Measurements from ENCODE around the gene E2F7. TPM values are rescaled to one million over a fixed set of nuclear protein-coding genes. Genes with fewer than 3 reads are reported as not detected.

Gene E2F7
- total and polyA plus RNA-seq, 2 of the 4 experiments (the other 2 are of a cell fraction): 6.0 to 8.1 TPM

DNA sequence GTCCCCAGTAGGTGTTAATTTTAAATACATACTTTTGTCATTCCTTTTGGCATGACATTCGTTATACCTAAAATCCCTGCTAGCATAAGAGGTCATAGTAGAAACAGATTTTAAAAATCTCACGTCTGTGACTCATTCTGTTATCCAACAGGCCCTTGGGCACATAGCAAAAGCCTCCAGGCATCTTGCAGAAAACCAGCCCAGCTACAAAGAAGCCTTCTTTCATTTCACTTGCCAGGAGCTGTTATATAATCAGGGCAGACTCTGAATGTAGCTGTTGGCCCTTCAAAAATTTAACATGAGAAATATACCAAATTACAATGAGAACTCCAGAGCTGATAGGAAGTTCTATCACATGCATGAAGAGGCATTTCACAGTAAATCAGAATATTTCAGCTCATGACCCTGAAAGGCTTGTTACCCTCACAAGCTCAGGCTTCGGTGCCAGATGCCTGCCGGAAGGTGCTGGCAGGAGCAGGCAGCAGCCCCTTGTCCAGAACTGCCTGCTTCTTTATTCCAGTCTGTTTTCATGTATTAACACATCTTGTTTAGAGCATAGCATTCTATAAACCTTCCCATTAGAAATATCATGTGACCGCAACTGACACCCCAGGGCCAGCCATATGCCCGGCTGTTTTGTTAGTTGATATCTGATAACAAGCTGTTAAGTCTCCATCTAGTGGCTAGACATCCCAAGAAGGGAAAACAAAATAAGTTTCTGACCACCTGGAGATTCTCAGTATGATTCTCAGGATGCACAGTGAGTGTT is 17.8 kb downstream of the E2F7 start:
- no peak overlapping the region for H3K56ac ChIP-seq (ENCODE audit: extremely low read depth, insufficient read depth, low read length)
- H4K5ac ChIP-seq (ENCODE audit: low read depth, low read length): no peak overlapping the region
- H2AFZ ChIP-seq (replicated peaks; ENCODE audit: low read length, poor library complexity): no peak overlapping the region
- intact Hi-C loops (cut with micrococcal nuclease) (loop anchor here (5.0 kb wide), 1 partner anchor 275 kb away; no protein-coding TSS in a partner anchor), in situ Hi-C loops (cut with MboI; ENCODE audit: low sequenced_read_pairs) (loop anchor here (10.0 kb wide), 1 partner anchor 277 kb away; no protein-coding TSS in a partner anchor), dilution Hi-C loops (cut with HindIII; ENCODE audit: low sequenced_read_pairs, unreplicated experiment) (no loop called here)
- BruUV-seq (replicated peaks): no TSS peak
- H2BK20ac ChIP-seq (ENCODE audit: low read depth, low read length): no peak overlapping the region
- H2BK120ac ChIP-seq (ENCODE audit: low read depth, low read length): no peak overlapping the region
- no peaks in the 10 kb centered on the region for H4K20me1 ChIP-seq (ENCODE audit: insufficient read depth, low read length)
- 100% methylated on average over 2 of the region's 6 CpGs; no CpG with 5 or more reads in 1 of the 2 experiments for WGBS, 2 experiments (ENCODE audit: extremely low coverage in 2 of 2, insufficient read length in 1 of 2)
- H4K8ac ChIP-seq (ENCODE audit: low read depth in 2 of 2, low read length in 2 of 2): no peak overlapping the region
- no peak overlapping the region for H2AK9ac ChIP-seq (replicated peaks; ENCODE audit: low read depth, low read length, poor library complexity)
- peak; percentile 55 for ATAC-seq (ENCODE audit: low read depth)
- no peaks in the 10 kb centered on the region for H3K9me3 ChIP-seq (ENCODE audit: control insufficient read depth, insufficient read depth, low read length)
- TF ChIP-seq MAFK (IDR thresholded peaks at IDR 0.05; ENCODE audit: low read depth, low read length): no peak
- TF ChIP-seq, protein P1, sequence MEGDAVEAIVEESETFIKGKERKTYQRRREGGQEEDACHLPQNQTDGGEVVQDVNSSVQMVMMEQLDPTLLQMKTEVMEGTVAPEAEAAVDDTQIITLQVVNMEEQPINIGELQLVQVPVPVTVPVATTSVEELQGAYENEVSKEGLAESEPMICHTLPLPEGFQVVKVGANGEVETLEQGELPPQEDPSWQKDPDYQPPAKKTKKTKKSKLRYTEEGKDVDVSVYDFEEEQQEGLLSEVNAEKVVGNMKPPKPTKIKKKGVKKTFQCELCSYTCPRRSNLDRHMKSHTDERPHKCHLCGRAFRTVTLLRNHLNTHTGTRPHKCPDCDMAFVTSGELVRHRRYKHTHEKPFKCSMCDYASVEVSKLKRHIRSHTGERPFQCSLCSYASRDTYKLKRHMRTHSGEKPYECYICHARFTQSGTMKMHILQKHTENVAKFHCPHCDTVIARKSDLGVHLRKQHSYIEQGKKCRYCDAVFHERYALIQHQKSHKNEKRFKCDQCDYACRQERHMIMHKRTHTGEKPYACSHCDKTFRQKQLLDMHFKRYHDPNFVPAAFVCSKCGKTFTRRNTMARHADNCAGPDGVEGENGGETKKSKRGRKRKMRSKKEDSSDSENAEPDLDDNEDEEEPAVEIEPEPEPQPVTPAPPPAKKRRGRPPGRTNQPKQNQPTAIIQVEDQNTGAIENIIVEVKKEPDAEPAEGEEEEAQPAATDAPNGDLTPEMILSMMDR (conservative IDR thresholded peaks at IDR 0.05; ENCODE audit: low read depth, low read length): peak; percentile 26; the same call in 1 of the 2 replicates
- H3K79me1 ChIP-seq (ENCODE audit: low read depth in 1 of 2, low read length in 2 of 2): peaks cover 6 to 32% of the 10 kb centered on the region in 2 experiments; a peak in 3 of 4 replicates
- H3K23ac ChIP-seq (ENCODE audit: low read depth, low read length): no peak overlapping the region
- no peak overlapping the region for H3K27ac ChIP-seq (ENCODE audit: insufficient read depth, low read length)
- no peak overlapping the region for H3K14ac ChIP-seq (replicated peaks; ENCODE audit: low read depth, low read length)
- H3K4me1 ChIP-seq (ENCODE audit: control insufficient read depth, insufficient read depth, low read length): no peaks in the 10 kb centered on the region
- ChIA-PET CTCF (interaction anchor here (0.6 to 1.1 kb wide), 4 partner anchors 9 to 878 kb away, joined by 3 to 5 read pairs (median 3); no protein-coding TSS in a partner anchor), POLR2A (ENCODE audit: unreplicated experiment) (no interaction called here)
- DNase-seq: no peak
- peaks cover 2% of the 10 kb centered on the region; the same call in 1 of the 2 replicates for H3K36me3 ChIP-seq (ENCODE audit: control insufficient read depth, insufficient read depth, low read length)
- H4K91ac ChIP-seq (ENCODE audit: insufficient read depth, low read depth, low read length): no peak overlapping the region
- H3K4me2 ChIP-seq (ENCODE audit: low read depth, low read length): no peak overlapping the region
- no peak overlapping the region for H2BK5ac ChIP-seq (ENCODE audit: low read depth, low read length, poor library complexity, severe bottlenecking)
- H3K27me3 ChIP-seq (ENCODE audit: control insufficient read depth, insufficient read depth, low read length): no peaks in the 10 kb centered on the region
- H3K4me3 ChIP-seq (ENCODE audit: insufficient read depth, low read depth, low read length): no peak overlapping the region
- no peak overlapping the region for H2AK5ac ChIP-seq (ENCODE audit: low read depth, low read length)
- no peak overlapping the region for H3K9ac ChIP-seq (ENCODE audit: low read depth, low read length)
- H2BK15ac ChIP-seq (ENCODE audit: low read depth, low read length): no peak overlapping the region
- no peak overlapping the region for H3K4ac ChIP-seq (ENCODE audit: low read depth, low read length)
- 0 out of 2 replicates have a peak, but pooled peaks cover 3% of the 10 kb centered on the region for H3K9me1 ChIP-seq (ENCODE audit: insufficient read depth, low read length)
- no peak overlapping the region for H3K18ac ChIP-seq (ENCODE audit: low read depth, low read length)

Measured in IMR-90 (cell line).